Measurements from ENCODE around the gene ELOA.
A peak's percentile ranks its signal among the peaks of the same experiment; 100 is the strongest.
"Not testable (repeated sequence)": the region's sequence is repeated elsewhere in the genome, so short reads cannot be mapped to it uniquely, and the experiment has no call there.

Gene ELOA

DNA sequence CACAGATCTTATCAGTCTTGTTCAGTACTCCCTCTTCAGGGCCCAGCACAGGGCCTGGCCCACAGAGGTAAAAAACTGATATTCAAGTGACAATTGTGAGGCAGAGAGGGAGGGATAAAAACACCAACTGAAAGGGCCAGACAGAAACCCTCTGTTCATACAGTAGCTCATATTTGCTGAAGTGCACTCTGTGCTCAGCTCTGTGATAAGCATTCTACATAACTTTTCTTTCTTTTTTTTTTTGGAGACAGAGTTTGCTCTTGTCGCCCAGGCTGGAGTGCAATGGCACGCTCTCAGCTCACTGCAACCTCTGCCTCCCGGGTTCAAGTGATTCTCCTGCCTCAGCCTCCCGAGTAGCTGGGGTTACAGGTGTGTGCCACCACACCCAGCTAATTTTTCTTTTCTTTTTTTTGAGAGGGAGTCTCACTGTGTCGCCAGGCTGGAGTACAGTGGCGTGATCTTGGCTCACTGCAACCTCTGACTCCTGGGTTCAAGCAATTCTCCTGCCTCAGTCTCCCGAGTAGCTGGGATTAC lies 59.6 kb downstream of the ELOA start:
- DNase-seq, result not testable (repeated sequence)

DNA sequence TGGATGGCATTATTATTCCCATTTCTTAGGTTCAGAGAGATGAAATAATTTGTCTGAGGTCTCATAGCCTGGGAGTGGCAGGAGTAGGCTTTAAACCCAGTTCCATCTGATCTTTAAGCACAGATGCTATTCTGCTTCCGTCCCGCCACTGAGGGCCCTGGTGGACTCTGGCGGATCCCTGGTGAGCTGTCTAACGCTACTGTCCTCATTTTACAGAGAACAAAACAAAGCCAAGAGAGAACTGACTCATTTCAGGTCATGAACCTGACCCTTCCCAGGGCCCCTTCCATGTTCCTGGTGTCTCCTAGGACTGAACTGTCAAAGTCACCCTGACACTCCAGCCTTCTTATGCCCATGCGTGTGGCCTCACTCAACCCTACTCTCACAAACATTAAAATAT lies 60.4 kb downstream of the ELOA start:
- no peak for DNase-seq

DNA sequence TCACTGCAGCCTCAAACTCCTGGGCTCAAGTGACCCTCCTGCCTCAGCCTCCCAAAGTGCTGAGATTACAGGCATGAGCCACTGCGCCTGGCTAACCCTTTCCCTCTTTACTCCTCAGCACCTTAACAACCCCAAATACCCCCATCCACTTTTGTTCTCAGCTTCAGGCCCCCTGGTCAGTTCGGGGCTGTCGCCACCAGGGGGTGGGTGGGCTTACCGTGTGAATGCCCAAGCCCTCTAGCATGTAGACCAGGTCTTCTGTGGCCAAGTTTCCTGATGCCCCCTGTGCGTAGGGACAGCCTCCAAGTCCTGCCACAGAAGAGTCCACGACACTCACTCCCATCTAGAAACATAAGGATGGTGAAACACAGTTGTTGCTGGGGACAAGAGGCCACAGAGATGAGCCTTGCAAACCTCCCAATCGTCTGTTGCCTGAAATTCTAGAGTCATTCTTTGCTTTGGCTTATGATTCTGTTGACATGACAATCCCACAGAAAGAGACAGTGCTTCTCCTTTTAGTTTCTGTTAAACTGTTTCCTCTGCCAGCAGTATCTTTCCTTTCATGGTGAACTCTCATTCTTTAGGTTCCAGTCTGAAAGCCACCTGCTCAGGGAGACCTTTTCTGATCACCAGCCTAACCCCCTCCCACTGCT lies 61.0 kb downstream of the ELOA start:
- DNase-seq, result no peak

DNA sequence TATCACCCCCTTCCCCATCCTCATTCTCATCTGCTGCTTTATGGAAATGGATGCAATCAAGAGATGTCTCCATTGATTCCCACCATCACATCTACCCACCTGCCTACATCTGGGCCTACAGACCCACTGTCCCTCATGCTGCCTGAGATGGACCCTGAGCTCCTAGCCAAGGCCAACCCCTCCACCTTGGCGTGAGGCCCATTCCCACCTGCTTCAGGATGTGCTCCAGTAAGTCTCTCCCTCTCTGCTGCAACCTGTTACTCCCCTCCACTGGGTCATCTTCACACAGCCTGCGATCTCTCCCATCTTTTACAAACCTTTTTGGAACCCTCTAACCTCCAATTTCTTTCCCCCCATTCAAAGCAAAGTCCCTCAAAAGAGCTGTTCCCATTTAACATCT lies 61.8 kb downstream of the ELOA start:
- no peak for DNase-seq

DNA sequence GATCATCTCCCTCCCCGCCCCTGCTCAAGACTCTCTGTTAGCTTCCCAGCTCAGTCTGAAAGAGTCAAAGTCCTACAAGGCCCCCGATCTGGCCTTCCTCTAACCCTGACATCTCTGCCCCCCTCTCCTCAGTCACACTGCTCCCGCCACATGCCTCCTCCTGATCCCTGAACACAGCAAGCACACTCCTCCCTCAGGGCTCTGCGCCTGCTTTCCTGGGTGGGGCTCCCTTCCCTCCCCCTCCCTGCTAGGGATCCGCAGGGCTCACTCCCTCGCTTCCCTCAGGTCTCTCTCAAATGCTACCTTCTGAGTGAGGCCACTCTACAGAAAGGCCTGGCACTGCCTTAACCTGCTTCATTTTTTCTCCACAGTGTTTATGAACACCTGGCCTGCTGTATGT lies 63.0 kb downstream of the ELOA start:
- DNase-seq, result no peak

DNA sequence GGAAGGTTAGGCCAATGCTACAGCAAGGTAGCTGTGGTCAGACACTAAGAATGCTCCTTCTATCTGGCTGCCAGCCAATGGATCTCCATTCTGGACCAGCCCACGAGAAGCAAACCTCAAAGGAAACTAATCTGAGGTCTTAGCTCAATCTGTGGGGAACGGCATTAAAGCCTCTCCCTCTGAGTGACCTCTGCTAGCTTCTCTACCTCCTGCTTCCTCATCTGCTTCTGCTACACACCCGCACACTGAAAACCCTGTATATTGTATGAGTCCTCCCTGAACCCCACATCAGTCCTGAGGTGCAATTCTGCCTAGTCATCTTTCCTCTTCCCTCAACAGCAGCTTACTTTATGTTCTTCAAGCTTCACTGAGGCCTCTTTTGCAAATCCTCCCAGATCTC lies 64.2 kb downstream of the ELOA start:
- no peak for DNase-seq

DNA sequence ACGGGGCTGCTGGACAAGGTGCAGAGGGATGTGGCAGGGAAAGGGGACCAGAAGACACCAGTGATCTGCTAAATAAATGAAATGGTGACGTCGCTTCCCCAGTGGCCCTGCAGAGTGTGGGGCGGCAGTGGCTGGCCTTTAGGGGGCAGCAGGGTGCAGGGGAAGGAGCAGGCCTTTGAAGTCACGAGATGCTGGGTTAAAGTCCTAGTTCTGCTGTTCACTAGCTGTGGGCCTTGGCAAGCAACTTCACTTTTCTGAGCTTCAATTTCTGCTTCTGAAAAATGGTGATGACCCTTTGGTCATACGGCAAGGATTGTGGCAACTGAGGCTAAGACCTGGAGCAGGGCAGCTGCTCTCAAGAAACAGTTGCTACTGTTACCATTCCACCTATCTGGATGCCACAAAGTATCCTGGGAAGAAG lies 66.5 kb downstream of the ELOA start:
- DNase-seq, result peak; percentile 63

DNA sequence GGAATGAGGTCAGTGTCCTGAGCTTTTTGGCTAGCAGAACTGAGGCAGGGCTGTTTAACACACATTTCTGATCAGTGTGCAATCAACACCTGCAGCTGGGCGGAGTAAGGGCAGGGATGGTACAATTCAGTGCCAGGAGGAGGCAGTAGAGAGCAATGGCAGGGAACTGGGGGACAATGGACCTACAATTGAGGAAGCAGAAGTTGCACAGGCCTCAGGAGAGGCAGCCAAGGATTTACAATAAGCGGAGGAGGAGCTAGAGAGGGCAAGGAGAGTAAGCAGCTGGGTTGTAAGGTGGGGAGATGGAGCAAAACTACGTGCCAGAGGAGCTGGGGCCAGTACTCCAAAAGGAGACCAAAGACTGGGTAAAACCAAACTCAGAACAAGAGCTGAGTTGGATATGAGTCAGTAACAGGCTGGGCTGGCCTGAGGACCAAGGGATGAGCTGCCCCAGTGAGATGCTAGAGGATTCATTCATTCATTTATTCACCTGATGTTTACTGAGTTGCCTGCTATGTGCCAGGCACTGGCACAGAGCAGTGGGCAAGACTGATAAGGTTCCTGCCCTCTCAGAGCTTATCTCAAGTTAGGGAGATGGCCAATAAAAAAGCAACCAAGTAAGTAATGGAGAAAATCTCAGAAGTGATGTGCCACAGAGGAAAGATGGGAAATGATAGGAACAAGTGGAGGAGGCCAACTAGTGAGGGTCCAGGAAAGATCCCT lies 67.7 kb downstream of the ELOA start:
- peak; percentile 75 for DNase-seq
